HG02798 (cell line): ENCODE results near the gene SRBD1.
A peak's percentile ranks its signal among the peaks of the same experiment; 100 is the strongest.

Source experiments
- ATAC-seq: cut with Tn5 transposase; IDR thresholded peaks from one replicate; pipeline ENCODE4 v1.9.1; 2021; ENCODE audit warnings: mild to moderate bottlenecking; ENCODE audit not compliant: unreplicated experiment, poor library complexity

Gene SRBD1

GRCh38 chr2:45554742-45555140 lies 56.3 kb downstream of the SRBD1 start:
- no peak for ATAC-seq

GRCh38 chr2:45554073-45554741 lies 56.9 kb downstream of the SRBD1 start:
- no peak for ATAC-seq

- no peak for ATAC-seq
Observed at GRCh38 chr2:45551862-45552261, 59.2 kb downstream of the SRBD1 start.

GRCh38 chr2:45545943-45546342 lies 65.1 kb downstream of the SRBD1 start:
- no peak for ATAC-seq

- no peak for ATAC-seq
Observed at GRCh38 chr2:45543257-45543656, 67.8 kb downstream of the SRBD1 start.

GRCh38 chr2:45542013-45542412 lies 69.1 kb downstream of the SRBD1 start:
- no peak for ATAC-seq

GRCh38 chr2:45541450-45541849 lies 69.6 kb downstream of the SRBD1 start:
- no peak for ATAC-seq

- ATAC-seq = no peak
Observed at GRCh38 chr2:45540942-45541341, 70.1 kb downstream of the SRBD1 start.

- no peak for ATAC-seq
Observed at GRCh38 chr2:45533771-45534170, 77.3 kb downstream of the SRBD1 start.

GRCh38 chr2:45532181-45532580 lies 78.9 kb downstream of the SRBD1 start:
- no peak for ATAC-seq

GRCh38 chr2:45524016-45524415 lies 87.1 kb downstream of the SRBD1 start:
- ATAC-seq = no peak

- no peak for ATAC-seq
Observed at GRCh38 chr2:45518546-45518945, 92.5 kb downstream of the SRBD1 start.

- ATAC-seq = no peak
Observed at GRCh38 chr2:45510701-45511420, 100.2 kb downstream of the SRBD1 start.

GRCh38 chr2:45506756-45507155 lies 104.3 kb downstream of the SRBD1 start:
- no peak for ATAC-seq

- no peak for ATAC-seq
Observed at GRCh38 chr2:45505138-45505537, 105.9 kb downstream of the SRBD1 start.

- ATAC-seq = no peak
Observed at GRCh38 chr2:45498661-45499550, 112.2 kb downstream of the SRBD1 start.

- ATAC-seq = peak; percentile 90
Observed at GRCh38 chr2:45497355-45497754, 113.7 kb downstream of the SRBD1 start.

GRCh38 chr2:45496869-45497268 lies 114.2 kb downstream of the SRBD1 start:
- ATAC-seq = peak; percentile 8

GRCh38 chr2:45494978-45495293 lies 116.1 kb downstream of the SRBD1 start:
- ATAC-seq = no peak

- ATAC-seq = no peak
Observed at GRCh38 chr2:45494275-45494977, 116.6 kb downstream of the SRBD1 start.

GRCh38 chr2:45484965-45485364 lies 126.1 kb downstream of the SRBD1 start:
- no peak for ATAC-seq
